CD1c-positive myeloid dendritic cell (primary cell): ENCODE data around the gene KIAA1328.

ENCODE experiments used
- DNase-seq: peaks from one replicate; pipeline ENCODE4 v3.0.0-alpha.2; 2016; ENCODE audit errors: extremely low spot score

The KIAA1328 gene

DNA sequence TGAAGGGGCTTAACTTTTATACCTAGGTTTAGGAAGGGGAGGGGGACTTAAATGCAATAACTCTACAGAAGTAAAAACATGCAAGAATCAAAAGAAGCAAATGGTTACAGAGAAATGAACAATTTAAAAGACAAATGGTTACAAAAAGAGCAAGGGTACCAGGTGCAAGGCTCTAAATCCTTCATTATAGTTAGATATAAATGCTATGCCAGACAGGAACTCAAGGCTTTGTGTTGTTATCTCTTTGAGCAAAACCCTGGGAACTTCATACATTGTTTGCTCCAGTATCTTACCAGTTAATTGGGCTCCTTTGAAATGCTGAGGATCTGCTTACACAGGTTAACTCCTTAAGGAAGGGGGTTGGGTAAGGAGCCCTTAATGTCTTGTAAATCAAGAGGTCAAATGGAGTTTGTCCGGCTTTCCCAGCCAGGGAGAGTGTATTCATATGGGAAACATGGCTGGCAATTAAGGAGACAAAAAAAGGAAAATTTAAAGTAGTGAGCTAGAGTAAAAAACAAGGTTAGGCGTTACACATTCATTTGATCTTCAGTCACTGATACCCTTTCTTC lies 389.2 kb downstream of the KIAA1328 start:
- DNase-seq, result no peak

DNA sequence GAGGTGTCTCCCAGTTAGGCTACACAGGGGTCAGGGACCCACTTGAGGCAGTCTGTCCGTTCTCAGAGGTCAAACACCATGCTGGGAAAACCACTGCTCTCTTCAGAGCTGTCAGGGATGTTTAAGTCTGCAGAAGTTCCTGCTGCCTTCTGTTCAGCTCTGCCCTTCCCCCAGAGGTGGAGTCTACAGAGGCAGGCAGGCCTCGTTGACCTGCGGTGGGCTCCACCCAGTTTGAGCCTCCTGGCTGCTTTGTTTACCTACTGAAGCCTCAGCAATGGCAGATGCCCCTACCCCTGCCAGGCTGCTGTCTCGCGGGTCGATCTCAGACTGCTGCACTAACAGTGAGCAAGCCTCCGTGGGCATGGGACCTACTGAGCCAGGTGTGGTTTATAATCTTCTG lies 390.3 kb downstream of the KIAA1328 start:
- no peak for DNase-seq

DNA sequence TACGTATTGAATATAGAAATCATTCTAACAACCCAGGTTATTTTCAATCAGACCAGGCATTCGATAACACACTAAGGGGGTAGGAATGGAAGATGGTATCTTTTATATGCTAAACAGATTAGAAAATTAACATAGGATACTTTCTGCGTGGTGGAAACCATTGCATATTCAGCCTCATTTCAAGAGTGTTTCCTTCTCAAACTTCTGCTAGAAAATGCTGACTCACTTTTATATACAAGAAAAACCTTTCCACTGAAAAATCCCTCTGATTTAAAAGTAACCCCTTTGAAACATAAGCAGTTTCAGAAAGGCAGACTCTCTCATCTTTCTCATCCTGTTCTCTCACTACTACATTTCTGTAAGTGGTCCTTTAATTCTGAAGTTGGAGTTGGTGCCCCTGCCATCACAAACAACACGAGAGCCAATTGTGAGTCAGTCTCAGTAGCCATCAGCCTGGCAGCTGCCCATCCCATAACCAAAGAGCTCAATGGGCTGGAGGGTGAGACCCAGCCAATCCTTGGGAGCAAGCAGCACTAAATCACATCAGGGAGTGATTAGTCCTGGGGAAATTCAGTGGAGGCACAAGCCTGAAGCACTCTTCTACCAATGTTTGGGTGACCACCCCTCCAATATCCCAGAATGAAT lies 393.5 kb downstream of the KIAA1328 start:
- DNase-seq, result no peak

DNA sequence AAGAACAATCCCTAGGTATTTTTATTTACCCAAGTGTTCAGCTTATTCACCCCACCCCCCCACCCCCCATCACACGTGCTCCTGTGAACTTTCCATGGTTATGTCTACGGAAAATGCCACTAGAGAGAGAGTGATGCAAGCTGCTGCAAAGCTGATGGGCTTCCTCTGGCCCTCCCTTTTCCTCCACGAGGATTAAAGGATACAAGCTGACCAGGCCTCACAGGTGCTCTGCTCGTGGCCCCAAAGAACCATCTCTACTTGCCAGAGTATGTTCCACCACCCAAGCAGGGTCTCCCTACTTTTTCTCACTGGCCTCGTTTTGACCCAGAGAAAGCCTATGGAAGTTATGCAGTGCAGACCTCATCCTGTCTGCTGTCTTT lies 394.1 kb downstream of the KIAA1328 start:
- no peak for DNase-seq

DNA sequence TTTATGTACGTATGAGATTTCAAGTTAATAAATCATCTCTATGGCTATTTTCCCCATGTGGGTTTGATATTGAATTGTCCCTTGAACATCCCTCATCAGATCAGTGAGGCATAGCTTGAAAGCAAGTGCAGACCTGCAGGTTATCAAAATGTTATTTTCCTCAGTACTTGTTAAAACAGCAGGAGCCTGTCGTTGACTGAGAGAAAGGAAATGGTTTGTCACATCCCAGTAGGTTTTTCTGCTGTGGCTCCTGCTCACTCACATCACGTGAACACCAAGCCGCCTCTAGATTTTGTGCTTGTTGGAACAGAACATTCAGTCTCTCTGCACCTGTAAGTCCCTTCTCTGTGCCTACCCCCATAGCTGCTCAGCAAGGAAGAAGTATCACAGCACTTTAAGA lies 396.4 kb downstream of the KIAA1328 start:
- DNase-seq, result no peak

DNA sequence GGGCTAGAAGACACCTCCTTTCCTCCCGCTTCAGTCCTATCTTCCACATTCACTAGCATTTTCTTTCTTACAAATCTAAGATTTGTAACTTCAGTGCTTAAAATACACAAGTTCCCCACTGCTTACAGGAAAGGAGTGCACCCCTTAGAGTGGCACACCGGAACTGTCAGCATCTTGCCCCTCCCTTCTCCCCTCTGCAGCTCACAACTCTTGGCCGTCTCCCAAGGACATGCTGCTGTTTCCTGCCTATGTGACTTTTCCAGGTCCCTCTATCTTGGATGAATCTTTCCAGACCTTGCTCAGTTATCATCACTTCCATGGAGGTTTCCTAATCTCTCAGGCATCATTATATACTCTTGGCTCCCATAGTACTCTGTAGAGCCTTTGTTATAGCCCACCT lies 401.8 kb downstream of the KIAA1328 start:
- DNase-seq, result no peak

DNA sequence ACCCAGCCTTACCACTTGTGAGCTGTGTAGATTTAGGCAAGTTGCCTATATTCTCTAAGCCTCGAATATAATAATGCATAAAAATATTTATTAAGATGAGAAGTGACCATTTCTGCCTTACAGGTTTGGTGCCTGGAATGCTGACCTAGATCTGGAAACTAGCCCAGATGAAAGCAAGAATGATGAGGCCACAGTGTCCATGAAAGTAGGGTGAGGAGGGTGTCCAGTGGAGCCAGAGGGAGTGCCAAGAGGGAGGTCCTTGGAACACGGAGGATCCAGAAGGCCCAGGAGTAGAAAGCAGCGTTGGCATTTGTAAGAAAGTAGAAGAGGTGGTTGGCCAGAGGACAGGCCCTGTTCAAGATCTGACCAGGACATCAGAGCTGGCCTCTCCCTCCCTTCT lies 402.3 kb downstream of the KIAA1328 start:
- DNase-seq, result no peak

DNA sequence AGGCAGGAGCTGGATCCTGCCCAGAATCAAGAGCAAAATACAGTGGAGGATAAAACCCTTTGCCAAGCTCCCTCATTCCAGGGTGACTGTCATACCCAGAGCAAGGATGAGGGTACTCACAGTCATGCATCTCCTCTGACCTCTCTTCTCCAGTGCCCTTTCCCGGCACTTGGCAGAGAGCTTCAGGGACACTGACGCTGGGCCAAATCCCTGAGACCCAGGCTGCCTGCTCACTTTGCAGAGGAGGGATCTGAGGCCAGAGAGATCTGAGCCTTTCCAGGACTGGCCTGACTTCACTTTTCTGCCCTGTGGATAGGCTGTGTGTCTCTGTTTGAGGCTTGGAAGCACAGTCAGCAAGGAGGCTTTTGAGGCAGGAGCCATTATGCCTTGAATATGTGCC lies 406.7 kb downstream of the KIAA1328 start:
- no peak for DNase-seq

DNA sequence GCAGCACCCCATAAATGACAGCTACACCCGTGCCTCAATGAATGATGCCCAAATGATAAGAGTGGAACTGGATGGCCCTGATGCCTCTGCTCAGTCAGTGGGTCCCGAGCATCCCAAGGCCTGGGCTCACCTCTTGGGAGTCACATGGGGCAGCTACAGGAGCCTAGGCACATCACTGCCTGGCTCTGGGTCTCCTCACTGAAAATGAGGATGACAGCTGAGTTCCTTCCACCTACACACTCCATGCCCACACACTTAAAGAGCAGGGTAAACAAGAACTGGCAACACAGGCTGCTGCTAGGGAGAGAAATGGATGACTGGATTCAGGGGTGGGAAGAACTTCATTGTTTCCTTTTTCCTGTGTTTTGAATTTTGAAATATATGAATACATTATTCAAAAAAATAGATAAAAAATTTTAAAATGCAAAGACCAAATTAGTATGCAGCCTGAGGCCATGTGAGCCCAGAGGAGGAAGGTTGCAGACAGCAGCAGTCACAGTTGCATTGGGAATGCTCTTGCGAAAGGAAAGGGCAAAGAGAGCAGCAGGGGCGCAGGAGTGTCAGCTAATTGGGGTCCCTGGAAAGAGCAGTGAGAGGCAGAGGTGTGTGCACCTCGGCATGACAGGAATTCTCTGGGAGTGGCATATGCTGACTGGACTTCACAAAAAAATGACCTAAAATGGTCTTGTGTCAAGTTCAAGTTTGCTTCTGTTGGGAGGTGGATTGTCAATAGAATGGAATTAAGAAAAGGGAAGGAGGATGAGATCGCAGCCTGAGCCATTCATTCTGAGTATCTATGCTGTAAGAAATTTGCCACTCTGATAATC lies 409.6 kb downstream of the KIAA1328 start:
- DNase-seq, result no peak

DNA sequence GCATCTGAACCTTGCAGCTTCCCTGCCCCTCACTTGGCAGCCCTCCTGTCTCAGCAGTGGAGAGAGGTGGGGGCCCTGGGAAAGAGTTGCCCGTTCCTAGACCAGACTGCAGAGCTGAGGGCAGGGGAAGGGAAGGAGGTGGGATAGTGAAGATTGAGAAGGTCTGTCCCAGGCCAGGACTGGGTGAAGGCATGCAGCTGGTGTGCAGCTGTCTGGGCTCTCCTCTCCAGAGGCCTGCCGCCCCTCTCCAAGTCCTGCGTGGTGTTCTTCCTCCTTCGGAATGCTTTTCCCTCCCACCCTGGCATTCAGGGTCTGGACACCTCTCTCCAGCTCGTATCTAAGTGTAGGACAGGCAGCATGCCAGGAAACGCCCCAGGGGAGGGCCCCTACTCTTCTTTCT lies 413.2 kb downstream of the KIAA1328 start:
- DNase-seq, result no peak

DNA sequence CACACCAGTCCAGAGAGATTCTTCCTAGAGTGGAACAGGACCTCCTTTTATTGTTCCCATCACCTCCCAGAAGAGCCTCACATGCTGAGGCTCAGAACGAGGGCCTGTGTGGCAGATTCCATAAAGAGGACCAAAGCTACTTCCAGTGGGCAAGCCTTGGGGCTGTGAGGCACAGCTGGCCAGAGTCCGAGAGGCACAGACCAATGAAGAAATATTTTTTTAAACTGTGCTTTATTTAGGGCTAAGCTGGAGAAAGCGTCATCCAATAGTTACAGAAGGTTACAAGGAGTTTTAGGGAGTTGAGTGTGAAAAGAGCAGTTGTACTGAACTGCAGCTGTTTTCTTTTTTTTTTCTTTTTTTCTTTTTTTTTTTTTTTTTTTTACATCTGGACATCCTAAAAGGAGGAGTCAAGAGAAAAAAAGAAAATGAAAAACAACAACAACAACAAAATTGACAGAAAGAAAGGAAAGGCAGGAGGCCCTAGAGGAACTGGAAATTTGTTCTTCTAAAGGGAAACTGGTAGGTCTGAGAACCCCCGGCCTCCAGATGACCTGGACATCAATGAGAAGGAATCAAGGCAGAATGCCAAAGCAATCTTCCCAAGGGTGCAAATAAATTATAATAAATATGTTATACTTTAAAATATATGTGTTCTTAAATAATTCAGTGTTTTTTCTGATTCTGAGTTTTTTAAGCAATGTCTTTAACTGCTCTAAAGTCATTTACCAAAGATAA lies 414.1 kb downstream of the KIAA1328 start:
- DNase-seq, result no peak

DNA sequence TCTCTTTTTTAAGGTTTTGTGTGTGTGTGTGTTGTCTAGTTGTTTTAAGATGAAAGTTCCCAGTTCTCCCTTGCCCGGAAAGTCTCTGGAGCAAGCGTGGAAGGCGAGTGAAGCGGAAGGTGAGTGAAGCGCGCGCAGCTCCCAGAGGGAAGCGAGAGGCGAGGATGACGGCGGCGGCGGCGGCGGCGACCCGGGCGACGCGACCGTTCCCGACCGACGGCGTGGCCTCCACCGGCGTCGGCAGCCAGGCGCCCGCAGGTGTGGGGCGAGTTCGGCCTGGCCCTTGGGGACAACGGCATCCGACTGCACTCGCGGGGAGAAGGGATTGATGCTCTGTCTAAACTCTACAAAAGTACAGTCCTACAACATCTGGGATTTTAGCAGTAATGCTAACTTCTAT lies 414.8 kb downstream of the KIAA1328 start:
- no peak for DNase-seq

DNA sequence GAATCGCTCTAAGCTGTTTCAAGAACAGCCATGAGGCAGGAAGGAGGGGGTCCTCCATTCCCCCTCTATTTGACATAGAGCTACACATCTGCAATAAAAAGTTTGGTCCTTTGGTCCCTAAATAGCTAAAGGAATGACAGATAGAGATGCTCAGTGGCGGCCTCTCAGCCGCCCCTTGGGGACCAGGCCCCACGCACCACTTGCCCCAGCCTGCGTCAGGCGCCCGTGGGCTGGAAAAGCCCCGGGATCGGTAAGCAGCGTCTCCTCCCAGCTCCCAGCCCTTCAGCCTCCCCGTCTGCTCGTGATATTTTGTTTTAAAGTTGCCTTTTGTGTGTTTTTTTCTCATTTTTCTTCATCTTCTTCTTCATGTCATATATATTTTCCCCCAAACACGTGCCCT lies 415.7 kb downstream of the KIAA1328 start:
- no peak for DNase-seq

DNA sequence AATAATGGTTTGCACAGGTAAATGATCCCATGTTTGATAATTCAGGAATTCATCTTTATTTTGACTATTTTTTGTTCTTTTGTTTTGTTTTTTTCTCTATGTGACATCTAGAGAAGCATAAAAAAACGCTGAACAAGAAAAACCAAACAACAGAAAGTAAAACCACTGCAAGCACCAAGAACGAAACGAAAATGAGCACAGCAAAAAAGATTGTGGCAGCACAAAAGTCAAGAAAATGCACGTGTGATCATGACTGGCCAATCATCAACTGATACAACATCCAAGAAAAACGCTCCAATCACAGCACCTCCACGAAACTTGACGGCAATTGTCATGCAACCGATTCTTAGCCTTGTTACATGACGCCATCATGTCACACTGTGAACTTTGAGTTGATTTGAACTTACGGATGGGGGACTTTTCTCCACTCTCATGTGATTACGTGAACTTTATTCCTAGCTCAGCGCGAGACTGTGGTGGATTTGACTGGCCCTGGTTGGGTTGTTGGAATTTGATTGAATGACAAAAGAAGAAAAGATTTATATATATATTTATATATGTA lies 417.9 kb downstream of the KIAA1328 start:
- no peak for DNase-seq

DNA sequence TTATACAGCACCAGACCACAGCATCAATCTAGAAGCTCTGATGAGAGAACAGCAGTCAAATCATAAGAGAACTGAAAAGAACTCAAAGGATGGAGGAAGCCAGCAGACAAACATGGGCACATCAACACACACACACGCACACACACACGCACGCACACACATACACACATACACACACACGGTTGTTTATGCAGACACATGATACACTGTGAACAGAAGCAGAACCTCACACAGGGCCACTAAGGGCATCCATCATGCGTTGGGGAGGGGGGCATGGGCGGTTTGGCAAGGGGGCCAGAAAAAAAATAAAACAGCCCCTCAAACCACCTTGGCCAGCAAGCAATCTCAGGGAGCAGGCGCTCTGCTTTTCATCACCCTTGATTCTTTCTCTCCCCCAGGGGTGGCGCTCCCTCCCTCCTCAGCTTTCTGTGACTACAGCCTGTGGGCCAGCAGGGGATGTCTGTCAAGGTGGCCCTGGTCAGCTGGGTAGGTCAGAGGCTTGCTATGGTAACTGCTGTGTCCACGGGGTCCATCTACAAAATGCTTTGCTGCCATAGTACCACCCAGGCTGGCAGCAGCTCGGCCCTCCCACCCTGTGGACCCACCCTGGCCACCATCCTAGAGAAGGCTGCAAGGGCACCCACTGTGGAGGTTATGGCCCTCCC lies 418.7 kb downstream of the KIAA1328 start:
- no peak for DNase-seq

DNA sequence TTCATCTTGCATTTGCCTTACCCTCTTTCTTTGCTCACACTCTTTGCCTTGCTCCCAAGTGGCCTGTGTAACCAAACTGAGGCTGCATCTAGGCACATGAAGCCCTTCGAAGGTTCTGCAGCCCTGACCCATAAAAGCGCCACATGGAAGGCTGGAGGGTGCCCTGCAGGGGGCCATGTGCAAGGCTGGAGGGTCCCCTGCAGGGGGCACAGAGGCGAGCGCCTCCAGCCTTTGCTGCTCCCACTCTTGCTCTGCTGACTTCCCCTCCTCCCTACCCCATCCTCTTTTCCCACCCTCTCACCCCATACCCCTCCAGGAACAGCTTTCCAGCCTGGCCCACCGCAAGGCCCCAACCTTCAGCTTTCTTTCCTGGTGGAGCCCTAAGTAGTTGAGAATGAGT lies 419.4 kb downstream of the KIAA1328 start:
- DNase-seq, result no peak

DNA sequence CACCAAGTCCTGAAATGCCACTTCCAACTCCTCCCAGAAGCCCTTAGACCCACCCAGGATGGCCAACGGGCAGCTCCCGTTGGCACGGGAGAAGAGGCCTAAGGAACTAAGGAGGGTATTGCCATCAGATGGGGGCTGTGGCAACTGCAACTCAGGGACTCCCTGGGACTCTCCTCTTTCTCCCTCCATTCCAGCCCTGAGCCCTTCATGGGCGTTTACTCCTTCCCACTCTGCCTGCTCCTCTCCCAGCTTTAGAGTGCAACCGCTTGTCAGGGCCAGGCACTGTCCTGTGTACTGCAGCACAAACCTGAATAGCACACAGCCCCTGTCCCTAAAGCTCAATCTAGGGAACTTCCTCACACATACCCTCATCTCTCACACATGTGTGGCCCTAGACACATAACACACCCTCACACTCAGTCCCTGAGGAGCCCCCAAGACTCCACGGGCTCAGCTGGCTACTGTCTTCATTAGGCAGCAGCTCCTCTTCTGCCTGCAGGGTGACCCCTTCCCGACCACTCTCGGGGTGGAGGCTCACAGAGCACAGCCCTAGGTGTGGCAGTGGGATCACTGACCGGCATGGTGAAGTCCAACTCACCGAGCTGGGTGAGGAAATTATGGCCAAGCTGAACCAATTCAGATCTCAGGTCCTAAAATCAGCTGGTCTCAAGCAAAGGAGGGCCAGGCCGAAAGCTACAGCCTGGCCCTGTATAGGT lies 420.4 kb downstream of the KIAA1328 start:
- no peak for DNase-seq

DNA sequence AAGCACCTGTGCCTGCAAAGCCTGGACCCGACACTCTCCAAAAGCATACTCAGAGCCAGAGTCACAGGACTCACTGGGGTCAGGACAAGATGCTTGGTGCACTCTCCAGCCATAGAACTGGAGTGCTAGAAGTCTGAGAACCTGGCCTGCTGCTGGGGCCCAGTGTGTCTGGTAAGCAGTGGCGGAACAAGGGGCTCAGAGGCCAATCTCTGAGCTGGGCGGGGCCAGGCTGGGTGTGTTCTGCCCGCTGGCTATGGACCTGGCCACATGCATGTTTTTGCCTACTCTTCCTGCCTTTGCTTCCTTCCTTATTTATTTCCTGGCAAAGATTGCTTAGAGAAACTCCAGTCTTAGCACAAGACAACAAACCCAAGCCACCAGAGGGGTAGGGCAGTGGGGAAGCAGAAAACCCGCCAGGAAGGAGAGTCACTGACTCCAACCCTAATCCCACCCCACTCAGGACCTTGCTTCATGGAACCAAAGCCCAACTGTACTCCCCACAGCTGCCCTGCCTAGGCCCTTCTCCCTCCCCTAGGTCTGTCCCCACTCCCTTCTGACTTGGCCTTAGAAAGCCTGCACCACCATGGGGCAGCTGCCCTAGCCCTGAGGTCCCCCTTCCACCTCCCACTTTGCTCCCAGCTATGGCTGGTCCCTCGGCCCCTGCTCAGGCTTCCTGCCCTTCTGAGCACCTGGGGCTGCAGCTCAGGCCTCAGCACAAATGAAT lies 421.1 kb downstream of the KIAA1328 start:
- no peak for DNase-seq

DNA sequence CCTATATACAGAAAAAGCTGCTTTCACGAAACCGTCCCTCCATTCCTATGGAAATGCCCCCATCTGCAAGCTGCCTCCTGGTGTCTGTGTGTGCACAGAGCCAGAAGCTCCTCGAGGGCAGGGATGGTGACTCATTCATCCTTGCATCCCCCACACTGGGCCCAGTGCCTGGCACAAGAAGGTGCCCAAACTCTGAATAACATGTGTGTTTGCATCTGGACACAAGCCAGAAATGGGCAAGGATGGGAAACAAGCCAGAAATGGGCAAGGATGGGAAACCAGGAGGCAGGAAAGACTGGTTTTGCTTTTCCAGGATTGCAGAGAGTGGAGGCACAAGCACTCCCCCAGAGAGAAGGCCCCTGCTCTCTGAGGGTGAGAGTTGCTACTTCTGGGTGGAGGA lies 422.8 kb downstream of the KIAA1328 start:
- DNase-seq, result no peak

DNA sequence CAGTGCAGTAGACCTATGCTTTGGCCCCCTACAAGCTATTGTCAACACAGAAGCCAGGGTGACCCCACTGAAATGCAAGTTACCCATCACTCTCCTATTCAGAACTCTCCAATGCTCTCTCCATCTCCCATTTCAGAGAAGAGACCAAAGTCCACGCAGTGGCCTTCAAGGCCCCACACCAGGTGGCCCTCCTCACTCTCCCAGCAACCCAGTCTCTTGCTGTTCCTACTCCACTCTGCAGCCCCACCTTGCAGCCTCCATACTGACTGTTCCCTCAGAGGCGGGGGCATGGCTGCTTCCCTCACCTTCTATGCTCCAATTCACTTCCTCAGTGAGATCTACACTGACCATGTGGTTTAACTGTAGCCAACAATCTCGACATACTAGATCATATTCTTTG lies 423.4 kb downstream of the KIAA1328 start:
- DNase-seq, result no peak
